HFF-Myc (cell line): ENCODE results near the gene PPP2R2B.

Source experiments
- DNase-seq: peaks from one replicate; pipeline ENCODE4 v3.0.0-alpha.2; 2011; ENCODE audit warnings: low read depth; ENCODE audit errors: extremely low read depth
- H3K4me3 ChIP-seq: replicated peaks from 2 replicates; pipeline ENCODE4 v1.5.1; 2011; ENCODE audit warnings: low read depth, mild to moderate bottlenecking, control low read depth, low read length
- CTCF ChIP-seq: IDR thresholded peaks from 2 replicates; pipeline ENCODE4 v1.5.1; 2012; ENCODE audit warnings: mild to moderate bottlenecking, low read depth, low read length, control low read depth; ENCODE audit errors: missing control alignments

The PPP2R2B gene

GRCh38 chr5:146862641-146863040 is 15.9 kb downstream of the PPP2R2B start:
- no peak for DNase-seq
- H3K4me3 ChIP-seq, result no peak overlapping the region
- no peak for TF ChIP-seq CTCF

DNA sequence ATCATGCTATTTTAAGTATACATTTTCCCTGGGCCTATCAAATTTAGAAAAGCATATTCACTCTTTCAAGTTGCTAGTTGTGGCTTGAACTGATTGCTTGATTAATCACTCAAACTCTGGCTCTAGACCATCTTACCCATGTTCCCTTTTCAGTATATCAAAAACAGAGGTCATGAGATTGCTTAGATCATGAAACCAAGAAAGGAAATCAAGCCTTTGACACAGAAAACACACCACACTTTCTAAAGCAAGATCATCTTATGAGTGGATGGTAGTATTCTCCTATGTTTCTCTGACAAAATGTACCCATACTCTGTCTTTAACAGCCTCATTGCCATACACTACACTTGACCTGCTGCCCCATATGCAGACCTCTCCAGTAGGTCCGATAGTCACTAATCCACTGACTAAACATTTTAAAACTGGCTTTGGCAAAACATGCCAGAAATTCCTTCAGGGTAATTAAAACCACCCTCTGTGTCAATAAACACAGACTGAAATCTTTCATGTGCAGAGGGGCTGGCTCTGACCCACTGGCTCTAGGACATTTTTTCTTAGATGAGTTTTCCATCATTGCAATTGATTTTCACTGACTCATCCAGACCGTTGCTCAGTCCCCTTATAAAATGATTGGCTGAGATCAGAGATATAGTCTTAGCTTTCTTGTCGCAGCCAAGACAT is 18.2 kb downstream of the PPP2R2B start:
- DNase-seq, result no peak
- TF ChIP-seq CTCF, result no peak
- no peak overlapping the region for H3K4me3 ChIP-seq

GRCh38 chr5:146852089-146852488 is 26.5 kb downstream of the PPP2R2B start:
- no peak overlapping the region for H3K4me3 ChIP-seq
- no peak for DNase-seq
- TF ChIP-seq CTCF, result no peak

- TF ChIP-seq CTCF, result no peak
- no peak for DNase-seq
- H3K4me3 ChIP-seq, result no peak overlapping the region
Measured at GRCh38 chr5:146851133-146851532, 27.4 kb downstream of the PPP2R2B start.

DNA sequence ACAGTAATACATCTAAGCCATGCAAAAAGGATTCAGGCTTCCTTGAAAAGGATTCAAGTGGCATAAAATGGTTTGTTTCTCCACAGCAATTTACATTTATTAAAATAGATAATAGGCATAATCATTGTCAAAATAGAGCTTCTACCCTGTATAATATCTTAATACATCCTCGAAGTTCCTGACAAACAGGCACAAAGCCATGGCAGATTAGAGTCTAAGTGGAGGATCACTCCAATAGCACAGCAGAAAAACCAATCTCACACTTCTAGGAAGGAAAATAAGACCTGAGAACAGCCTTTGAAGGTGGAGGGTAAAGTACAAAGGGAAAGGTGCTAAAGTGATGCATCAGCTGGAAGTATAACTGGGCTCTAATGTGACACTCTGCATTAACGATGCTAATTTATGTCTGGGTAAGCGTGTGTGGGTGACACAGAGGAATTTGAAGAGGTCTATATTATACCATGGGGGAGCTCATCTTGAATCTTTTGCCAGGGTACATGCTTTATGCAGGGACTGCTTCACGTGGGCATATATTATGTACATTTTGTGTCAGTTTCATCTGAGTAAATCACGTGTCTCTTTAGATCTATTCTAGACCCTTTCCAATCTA is 28.8 kb downstream of the PPP2R2B start:
- TF ChIP-seq CTCF, result no peak
- DNase-seq, result no peak
- H3K4me3 ChIP-seq, result no peak overlapping the region

- DNase-seq, result no peak
- no peak overlapping the region for H3K4me3 ChIP-seq
- TF ChIP-seq CTCF, result no peak
Measured at GRCh38 chr5:146848133-146848532, 30.4 kb downstream of the PPP2R2B start.
